IMR-90 (cell line): ENCODE results near the gene DUSP28. TPM values are rescaled to one million over a fixed set of nuclear protein-coding genes. Genes with fewer than 3 reads are reported as not detected.
A peak's percentile ranks its signal among the peaks of the same experiment; 100 is the strongest.

Experiments
- ATAC-seq: fragments of 200-7000 bp; cut with Tn5 transposase; 2 replicates; pipeline ENCODE4 v1.9.1; 2020; ENCODE audit warnings: low read depth, mild to moderate bottlenecking, moderate library complexity
- BruUV-seq: library from RNA; stranded (reverse); fragments of 400-500 nt; replicated peaks from 2 replicates; lab custom pipeline; 2021; lab: Mats Ljungman, UMichigan
- CTCF ChIA-PET: fragments of 300-600 bp; formaldehyde crosslinking; extraction: SDS; loops from one replicate; lab custom pipeline; 2021; ENCODE audit warnings: antibody characterized with exemption; lab: Yijun Ruan, JAX
- POLR2A ChIA-PET: fragments of 300-600 bp; sonication (Branson Sonifier 250); formaldehyde crosslinking; loops from one replicate; lab custom pipeline; 2022; ENCODE audit warnings: antibody characterized with exemption; ENCODE audit not compliant: unreplicated experiment; lab: Charles Lee
- DNase-seq: peaks from one replicate; pipeline ENCODE4 v3.0.0; 2013
- H2AFZ ChIP-seq: replicated peaks from 2 replicates; pipeline ENCODE3; 2013; ENCODE audit warnings: low read length, mild to moderate bottlenecking; ENCODE audit not compliant: poor library complexity
- H2AK5ac ChIP-seq: 2 replicates; pipeline ENCODE4 v1.6.1; 2013; ENCODE audit warnings: low read depth, low read length, inconsistent platforms
- H2AK9ac ChIP-seq: replicated peaks from 2 replicates; pipeline ENCODE3; 2013; ENCODE audit warnings: mild to moderate bottlenecking, low read depth, low read length, moderate library complexity; ENCODE audit not compliant: poor library complexity
- H2BK120ac ChIP-seq: 2 replicates; pipeline ENCODE4 v1.6.1; 2013; ENCODE audit warnings: low read depth, low read length, inconsistent platforms
- H2BK15ac ChIP-seq: 3 replicates; pipeline ENCODE4 v1.6.1; 2013; ENCODE audit warnings: low read depth, low read length, inconsistent platforms
- H2BK20ac ChIP-seq: 2 replicates; pipeline ENCODE4 v1.6.1; 2013; ENCODE audit warnings: low read depth, mild to moderate bottlenecking, inconsistent platforms, low read length, moderate library complexity
- H2BK5ac ChIP-seq: 2 replicates; pipeline ENCODE4 v1.6.1; 2013; ENCODE audit warnings: mild to moderate bottlenecking, low read depth, low read length, inconsistent platforms; ENCODE audit not compliant: poor library complexity, severe bottlenecking
- H3K14ac ChIP-seq: replicated peaks from 2 replicates; pipeline ENCODE4 v1.6.1; 2013; ENCODE audit warnings: low read depth, low read length, inconsistent platforms
- H3K18ac ChIP-seq: 2 replicates; pipeline ENCODE4 v1.6.1; 2013; ENCODE audit warnings: low read depth, low read length, control low read depth
- H3K23ac ChIP-seq: 2 replicates; pipeline ENCODE4 v1.6.1; 2013; ENCODE audit warnings: low read depth, low read length, inconsistent platforms
- H3K27ac ChIP-seq: 2 replicates; pipeline ENCODE4 v1.5.1; 2013; ENCODE audit warnings: mild to moderate bottlenecking, control low read depth, low read length; ENCODE audit not compliant: insufficient read depth
- H3K27me3 ChIP-seq: 2 replicates; pipeline ENCODE4 v1.6.1; 2013; ENCODE audit warnings: low read length; ENCODE audit not compliant: control insufficient read depth, insufficient read depth
- H3K36me3 ChIP-seq: 2 replicates; pipeline ENCODE4 v1.6.1; 2013; ENCODE audit warnings: low read length, mixed read lengths; ENCODE audit not compliant: control insufficient read depth, insufficient read depth
- H3K4ac ChIP-seq: 2 replicates; pipeline ENCODE4 v1.6.1; 2013; ENCODE audit warnings: low read depth, low read length, inconsistent platforms
- H3K4me1 ChIP-seq: 2 replicates; pipeline ENCODE4 v1.6.1; 2013; ENCODE audit warnings: low read length, mixed read lengths; ENCODE audit not compliant: control insufficient read depth, insufficient read depth
- H3K4me2 ChIP-seq: 2 replicates; pipeline ENCODE4 v1.6.1; 2013; ENCODE audit warnings: low read depth, mild to moderate bottlenecking, control low read depth, low read length, moderate library complexity
- H3K4me3 ChIP-seq: 2 replicates; pipeline ENCODE4 v1.5.1; 2013; ENCODE audit warnings: low read depth, mild to moderate bottlenecking, control low read depth, low read length, moderate library complexity; ENCODE audit not compliant: insufficient read depth
- H3K56ac ChIP-seq: 2 replicates; pipeline ENCODE4 v1.6.1; 2013; ENCODE audit warnings: low read length, inconsistent platforms; ENCODE audit not compliant: insufficient read depth; ENCODE audit errors: extremely low read depth
- H3K79me1 ChIP-seq, 2 experiments: 2 replicates each; pipeline ENCODE4 v1.6.1; 2013; ENCODE audit warnings: low read length in 2 of 2, inconsistent platforms in 1 of 2, low read depth in 1 of 2
- H3K9ac ChIP-seq: 2 replicates; pipeline ENCODE4 v1.6.1; 2013; ENCODE audit warnings: low read depth, low read length, control low read depth
- H3K9me1 ChIP-seq: 2 replicates; pipeline ENCODE4 v1.6.1; 2013; ENCODE audit warnings: low read length, inconsistent platforms; ENCODE audit not compliant: insufficient read depth
- H3K9me3 ChIP-seq: 2 replicates; pipeline ENCODE4 v1.6.1; 2013; ENCODE audit warnings: low read length; ENCODE audit not compliant: control insufficient read depth, insufficient read depth
- H4K20me1 ChIP-seq: 2 replicates; pipeline ENCODE4 v1.6.1; 2013; ENCODE audit warnings: low read length, inconsistent platforms; ENCODE audit not compliant: insufficient read depth
- H4K5ac ChIP-seq: 2 replicates; pipeline ENCODE4 v1.6.1; 2013; ENCODE audit warnings: mild to moderate bottlenecking, low read depth, low read length, control low read depth
- H4K8ac ChIP-seq, 2 experiments: 2 replicates each; pipeline ENCODE4 v1.6.1; 2013; ENCODE audit warnings: low read depth in 2 of 2, low read length in 2 of 2, control low read depth in 1 of 2, inconsistent platforms in 1 of 2
- H4K91ac ChIP-seq: 2 replicates; pipeline ENCODE4 v1.6.1; 2013; ENCODE audit warnings: low read depth, low read length, inconsistent platforms; ENCODE audit not compliant: insufficient read depth
- BHLHE40 ChIP-seq: fragments of 150-350 bp; IDR thresholded peaks from 2 replicates; pipeline ENCODE4 v1.6.1; 2016; ENCODE audit warnings: mild to moderate bottlenecking, low read depth, low read length
- ELK1 ChIP-seq: fragments of 150-350 bp; IDR thresholded peaks from 2 replicates; pipeline ENCODE4 v1.6.1; 2016; ENCODE audit warnings: low read depth, mild to moderate bottlenecking, low read length, moderate library complexity, borderline replicate concordance
- FOS ChIP-seq: fragments of 150-350 bp; IDR thresholded peaks from 2 replicates; pipeline ENCODE4 v1.6.1; 2016; ENCODE audit warnings: low read depth, low read length
- MAFK ChIP-seq: IDR thresholded peaks from 2 replicates; pipeline ENCODE4 v1.6.1; 2012; ENCODE audit warnings: low read depth, low read length, improper control_type of control experiment
- MAZ ChIP-seq: IDR thresholded peaks from 2 replicates; pipeline ENCODE4 v1.6.1; 2012; ENCODE audit warnings: low read depth, mild to moderate bottlenecking, low read length, improper control_type of control experiment, moderate library complexity, borderline replicate concordance
- MXI1 ChIP-seq: IDR thresholded peaks from 2 replicates; pipeline ENCODE4 v1.6.1; 2012; ENCODE audit warnings: low read depth, mild to moderate bottlenecking, low read length, moderate library complexity, borderline replicate concordance
- NFE2L2 ChIP-seq: fragments of 150-350 bp; IDR thresholded peaks from 2 replicates; pipeline ENCODE4 v1.6.1; 2016; ENCODE audit warnings: low read depth, mild to moderate bottlenecking, low read length
- POLR2A ChIP-seq: IDR thresholded peaks from 2 replicates; pipeline ENCODE4 v1.6.1; 2012; ENCODE audit warnings: mild to moderate bottlenecking, low read depth, low read length
- RCOR1 ChIP-seq: IDR thresholded peaks from 2 replicates; pipeline ENCODE4 v1.6.1; 2012; ENCODE audit warnings: mild to moderate bottlenecking, low read length, improper control_type of control experiment; ENCODE audit not compliant: insufficient replicate concordance
- RFX5 ChIP-seq: IDR thresholded peaks from 2 replicates; pipeline ENCODE4 v1.8.0; 2012; ENCODE audit warnings: low read depth, mild to moderate bottlenecking, low read length, moderate library complexity
- SMC3 ChIP-seq: fragments of 150-350 bp; IDR thresholded peaks from 2 replicates; pipeline ENCODE4 v1.6.1; 2016; ENCODE audit warnings: low read depth, mild to moderate bottlenecking, antibody characterized with exemption, low read length, moderate library complexity
- USF2 ChIP-seq: fragments of 150-350 bp; IDR thresholded peaks from 2 replicates; pipeline ENCODE4 v1.6.1; 2017; ENCODE audit warnings: mild to moderate bottlenecking, antibody characterized with exemption, low read length, low read depth
- WGBS, 2 experiments: methylation state at CpG; one replicate each; pipeline versions ENCODE4 v1.1.5 to v1.1.7; 2013; ENCODE audit warnings: missing lambda C conversion rate in 2 of 2; ENCODE audit not compliant: insufficient read length in 1 of 2; ENCODE audit errors: extremely low coverage in 2 of 2; 5-methylcytosine and 5-hydroxymethylcytosine counted together
- dilution Hi-C: fragments of 300-500 bp; cut with HindIII; formaldehyde crosslinking; loops from one replicate; pipeline ENCODE4 v1.14.3; 2018; ENCODE audit warnings: low sequenced_read_pairs; ENCODE audit not compliant: unreplicated experiment
- in situ Hi-C: fragments of 300-500 bp; cut with MboI; formaldehyde crosslinking; loops from 3 replicates; pipeline ENCODE4 v1.14.3; 2019; ENCODE audit warnings: low sequenced_read_pairs, inconsistent platforms, mixed read lengths
- intact Hi-C: fragments of 100-400 bp; cut with micrococcal nuclease; formaldehyde crosslinking; loops from 2 replicates; pipeline ENCODE4 v1.10.0; 2022
- polyA plus RNA-seq, 3 experiments: library from polyadenylated mRNA; depleted of rRNA; stranded (reverse); fragments of >200 nt; gene quantifications; 2 replicates each; pipeline ENCODE4 v1.2.3, GENCODE V29; 2012; ENCODE audit warnings: low replicate concordance in 1 of 3
- total RNA-seq: library from RNA; depleted of rRNA; stranded (reverse); fragments of >200 nt; gene quantifications from 2 replicates; pipeline ENCODE4 v1.2.3, GENCODE V29; 2012

The DUSP28 gene
- total and polyA plus RNA-seq, 2 of the 4 experiments (the other 2 are of a cell fraction) = 1.1 to 3.3 TPM

- Histone ChIP-seq H2AK5ac (no peak overlapping the region), H4K8ac (no peak overlapping the region), H3K9ac (no peak overlapping the region; the same call in 1 of the 2 replicates), H3K23ac (0 out of 2 replicates have a peak overlapping the region, but pooled peaks have one; percentile 39), H2AFZ (no peak overlapping the region), H2BK15ac (no peak overlapping the region), H3K4me2 (peak overlapping the region; percentile 92; the same call in 1 of the 2 replicates), H3K27me3 (no peaks in the 10 kb centered on the region), H3K4me3 (no peak overlapping the region), H3K79me1 (peaks cover 25 to 64% of the 10 kb centered on the region in 2 experiments), H3K4me1 (peaks cover 15% of the 10 kb centered on the region), H3K14ac (no peak overlapping the region), H2AK9ac (peak overlapping the region; percentile 59), H3K36me3 (peaks cover 20% of the 10 kb centered on the region), H3K56ac (no peak overlapping the region), H2BK5ac (no peak overlapping the region), H3K9me1 (peaks cover 19% of the 10 kb centered on the region; the same call in 1 of the 2 replicates), H3K18ac (no peak overlapping the region), H3K9me3 (no peaks in the 10 kb centered on the region), H3K27ac (no peak overlapping the region), H4K20me1 (peaks cover 13% of the 10 kb centered on the region), H4K91ac (no peak overlapping the region), H4K5ac (no peak overlapping the region), H2BK20ac (no peak overlapping the region), H3K4ac (no peak overlapping the region; the same call in 1 of the 2 replicates), H2BK120ac (no peak overlapping the region)
- intact Hi-C loops = no loop called here
- DNase-seq (no peak), ATAC-seq (no peak)
- no peak for TF ChIP-seq NFE2L2
- no peak for TF ChIP-seq USF2
- no peak for TF ChIP-seq MAFK
- no peak for TF ChIP-seq BHLHE40
- TF ChIP-seq MAZ = no peak
- no peak for TF ChIP-seq ELK1
- no peak for TF ChIP-seq RCOR1
- no peak for TF ChIP-seq POLR2A
- no peak for TF ChIP-seq FOS
- TF ChIP-seq SMC3 = no peak
- no peak for TF ChIP-seq RFX5
- no peak for TF ChIP-seq MXI1
- dilution Hi-C loops = no loop called here
- in situ Hi-C loops = no loop called here
- POLR2A ChIA-PET = no interaction called here
- CTCF ChIA-PET = no interaction called here
- WGBS, 2 experiments = 85% methylated on average over 7 of the region's 10 CpGs; no CpG with 5 or more reads in 1 of the 2 experiments
- BruUV-seq = no TSS peak
Observed at GRCh38 chr2:240588006-240588655, 28.0 kb downstream of the DUSP28 start.
